Right lobe of liver (tissue), 4 donors: Measurements from ENCODE around the gene CDH4.

Source experiments
- CTCF ChIP-seq, 4 donors: fragments of 200-600 bp in 3 of 4; fragments of 450-650 bp in 1 of 4; IDR thresholded peaks; one replicate each; pipeline versions ENCODE4 v1.5.1 to v1.8.0; 2016 to 2022; ENCODE audit warnings: antibody characterized with exemption in 4 of 4, mild to moderate bottlenecking in 2 of 4
- POLR2A ChIP-seq: fragments of 450-650 bp; IDR thresholded peaks from one replicate; pipeline ENCODE4 v1.6.1; 2017; ENCODE audit warnings: antibody characterized with exemption, mild to moderate bottlenecking
- donor health status: DM: no; HTN: no; CAD: no.
- donor health status: DM: no; HTN: no; CAD: no.
- donor health status: DM: no; HTN: yes; CAD: no.

GRCh38 chr20:61857884-61858283 is 605.8 kb downstream of the CDH4 start:
- TF ChIP-seq CTCF (IDR thresholded peaks at IDR 0.05), result no peak
- no peak for TF ChIP-seq POLR2A
